Placental pericyte (primary cell): ENCODE measurements around the gene MYCBP2. TPM values are rescaled to one million over a fixed set of nuclear protein-coding genes. Genes with fewer than 3 reads are reported as not detected.

Experiments
- total RNA-seq: library from RNA; depleted of rRNA; stranded (reverse); fragments of >200 nt; gene quantifications from 2 replicates; pipeline ENCODE4 v1.2.3, GENCODE V29; 2012

Gene MYCBP2, protein sequence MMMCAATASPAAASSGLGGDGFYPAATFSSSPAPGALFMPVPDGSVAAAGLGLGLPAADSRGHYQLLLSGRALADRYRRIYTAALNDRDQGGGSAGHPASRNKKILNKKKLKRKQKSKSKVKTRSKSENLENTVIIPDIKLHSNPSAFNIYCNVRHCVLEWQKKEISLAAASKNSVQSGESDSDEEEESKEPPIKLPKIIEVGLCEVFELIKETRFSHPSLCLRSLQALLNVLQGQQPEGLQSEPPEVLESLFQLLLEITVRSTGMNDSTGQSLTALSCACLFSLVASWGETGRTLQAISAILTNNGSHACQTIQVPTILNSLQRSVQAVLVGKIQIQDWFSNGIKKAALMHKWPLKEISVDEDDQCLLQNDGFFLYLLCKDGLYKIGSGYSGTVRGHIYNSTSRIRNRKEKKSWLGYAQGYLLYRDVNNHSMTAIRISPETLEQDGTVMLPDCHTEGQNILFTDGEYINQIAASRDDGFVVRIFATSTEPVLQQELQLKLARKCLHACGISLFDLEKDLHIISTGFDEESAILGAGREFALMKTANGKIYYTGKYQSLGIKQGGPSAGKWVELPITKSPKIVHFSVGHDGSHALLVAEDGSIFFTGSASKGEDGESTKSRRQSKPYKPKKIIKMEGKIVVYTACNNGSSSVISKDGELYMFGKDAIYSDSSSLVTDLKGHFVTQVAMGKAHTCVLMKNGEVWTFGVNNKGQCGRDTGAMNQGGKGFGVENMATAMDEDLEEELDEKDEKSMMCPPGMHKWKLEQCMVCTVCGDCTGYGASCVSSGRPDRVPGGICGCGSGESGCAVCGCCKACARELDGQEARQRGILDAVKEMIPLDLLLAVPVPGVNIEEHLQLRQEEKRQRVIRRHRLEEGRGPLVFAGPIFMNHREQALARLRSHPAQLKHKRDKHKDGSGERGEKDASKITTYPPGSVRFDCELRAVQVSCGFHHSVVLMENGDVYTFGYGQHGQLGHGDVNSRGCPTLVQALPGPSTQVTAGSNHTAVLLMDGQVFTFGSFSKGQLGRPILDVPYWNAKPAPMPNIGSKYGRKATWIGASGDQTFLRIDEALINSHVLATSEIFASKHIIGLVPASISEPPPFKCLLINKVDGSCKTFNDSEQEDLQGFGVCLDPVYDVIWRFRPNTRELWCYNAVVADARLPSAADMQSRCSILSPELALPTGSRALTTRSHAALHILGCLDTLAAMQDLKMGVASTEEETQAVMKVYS (N-terminal part only)
- total RNA-seq = 62.6 and 105 TPM in 2 replicates

GRCh38 chr13:77326905-77327604 lies at the start of gene MYCBP2:
TSS of gene MYCBP2 (minus strand) at chr13:77327094. CDS start at chr13:77326775, 319 bp downstream.

DNA sequence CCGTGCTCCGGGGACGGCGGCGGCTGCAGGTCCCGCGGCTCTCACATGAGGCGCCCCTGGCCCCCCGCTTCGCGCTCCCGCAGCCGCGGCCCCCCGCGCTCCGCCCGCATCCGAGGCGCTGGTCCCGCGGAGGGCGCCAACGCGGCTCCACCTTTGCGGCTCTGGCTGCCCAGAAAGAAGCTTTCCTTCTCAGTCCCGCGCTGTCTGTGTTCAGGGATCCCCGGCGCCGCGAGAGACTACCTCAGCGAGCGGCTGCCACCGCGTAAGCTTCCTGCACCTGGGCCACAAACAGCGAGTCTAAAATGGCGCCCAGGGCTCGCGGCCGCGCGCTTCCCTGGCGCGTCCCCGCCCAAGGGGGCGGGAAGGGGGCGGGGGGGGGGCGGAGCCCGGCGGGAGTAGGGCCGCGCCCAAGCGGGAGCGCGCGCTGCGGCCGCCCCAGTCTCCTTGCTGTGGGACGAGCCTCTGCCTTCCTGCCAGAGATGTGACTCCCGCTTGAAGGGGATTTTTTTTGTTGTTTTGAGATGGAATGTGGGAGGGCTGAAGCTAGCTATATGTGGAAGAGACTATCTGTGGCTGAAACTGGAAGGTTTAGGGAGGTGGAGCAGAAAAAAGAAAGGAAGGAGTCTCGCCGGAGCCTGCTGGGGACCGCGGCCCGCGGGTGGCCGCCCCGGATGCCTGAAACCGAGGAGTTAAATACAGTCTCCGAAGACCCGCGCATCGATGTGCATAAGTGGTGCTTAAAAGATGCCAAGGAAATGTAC lies 299.9 kb downstream of the MYCBP2 start, which contains the start of gene FBXL3:
TSS of gene FBXL3 (minus strand) at position 299 of the 761 bp plus-strand sequence. CDS start 5,299 bp downstream, outside the sequence.

Other genes starting within 250 kb of the MYCBP2 start
- gene SCEL, start 208.6 kb upstream of the MYCBP2 start, total RNA-seq = under 0.01 TPM in 1 of 2 replicates, not detected in the other